CD4-positive, alpha-beta memory T cell (primary cell): Measurements from ENCODE around the gene GLIPR1L2. TPM values are rescaled to one million over a fixed set of nuclear protein-coding genes. Genes with fewer than 3 reads are reported as not detected.

ENCODE experiments used
- CTCF ChIA-PET: fragments of 350-600 bp; sonication (Branson Sonifier 250); formaldehyde crosslinking; loops from one replicate; lab custom pipeline; 2021; ENCODE audit warnings: inconsistent platforms; ENCODE audit not compliant: partially characterized antibody; lab: Charles Lee
- POLR2A ChIA-PET: fragments of 350-600 bp; sonication (Branson Sonifier 250); formaldehyde crosslinking; loops from one replicate; lab custom pipeline; 2021; ENCODE audit not compliant: partially characterized antibody; lab: Charles Lee
- DNase-seq, 5 donors: peaks; one replicate each; pipeline versions ENCODE4 v3.0.0 to v3.0.0-alpha.2; 2020 to 2022; ENCODE audit warnings: mixed read lengths in 1 of 5
- H3K27ac ChIP-seq: one replicate; pipeline ENCODE4 v1.7.0; 2013; ENCODE audit warnings: low read depth, low read length
- H3K27me3 ChIP-seq: 2 replicates; pipeline ENCODE4 v1.7.0; 2013; ENCODE audit warnings: mild to moderate bottlenecking, low read length, moderate library complexity; ENCODE audit not compliant: insufficient read depth
- H3K36me3 ChIP-seq: 2 replicates; pipeline ENCODE4 v1.7.0; 2013; ENCODE audit warnings: mild to moderate bottlenecking, low read length, moderate library complexity; ENCODE audit not compliant: insufficient read depth
- H3K4me1 ChIP-seq: 2 replicates; pipeline ENCODE4 v1.7.0; 2013; ENCODE audit warnings: mild to moderate bottlenecking, low read length, moderate library complexity; ENCODE audit not compliant: insufficient read depth
- H3K4me3 ChIP-seq, 2 donors: one replicate each; pipeline ENCODE4 v1.7.0; 2013; ENCODE audit warnings: low read length in 2 of 2, mild to moderate bottlenecking in 1 of 2
- H3K9me3 ChIP-seq, 2 donors: one replicate each; pipeline ENCODE4 v1.7.0; 2013; ENCODE audit warnings: low read length in 2 of 2, control low read depth in 1 of 2; ENCODE audit not compliant: control insufficient read depth in 1 of 2
- H3K27ac Mint-ChIP-seq, 7 donors: one replicate each; pipeline ENCODE4 v1.8.0; 2020 to 2021; ENCODE audit warnings: mixed read lengths in 7 of 7, mild to moderate bottlenecking in 6 of 7, inconsistent platforms in 3 of 7, moderate library complexity in 3 of 7
- H3K27me3 Mint-ChIP-seq, 2 donors: one replicate each; pipeline ENCODE4 v1.8.0; 2020 to 2021; ENCODE audit warnings: mixed read lengths in 2 of 2
- H3K36me3 Mint-ChIP-seq, 2 donors: one replicate each; pipeline ENCODE4 v1.8.0; 2020 to 2021; ENCODE audit warnings: mixed read lengths in 2 of 2, inconsistent platforms in 1 of 2, mild to moderate bottlenecking in 1 of 2
- H3K4me1 Mint-ChIP-seq, 4 donors: one replicate each; pipeline ENCODE4 v1.8.0; 2020 to 2021; ENCODE audit warnings: mixed read lengths in 4 of 4, mild to moderate bottlenecking in 1 of 4
- H3K4me3 Mint-ChIP-seq, 8 donors: one replicate each; pipeline ENCODE4 v1.8.0; 2020 to 2021; ENCODE audit warnings: mixed read lengths in 8 of 8, mild to moderate bottlenecking in 7 of 8, moderate library complexity in 6 of 8, inconsistent platforms in 3 of 8
- H3K9me3 Mint-ChIP-seq, 8 donors: one replicate each; pipeline ENCODE4 v1.8.0; 2020 to 2021; ENCODE audit warnings: mixed read lengths in 8 of 8, mild to moderate bottlenecking in 5 of 8, inconsistent platforms in 3 of 8, moderate library complexity in 1 of 8
- intact Hi-C: fragments of 100-400 bp; cut with micrococcal nuclease; formaldehyde crosslinking; loops from one replicate; pipeline ENCODE4 v1.15.1; 2023
- polyA plus RNA-seq, 2 donors: library from polyadenylated mRNA; unstranded; fragments of 300-500 nt; fragmentation: Illumina TruSeq; gene quantifications; one replicate each; pipeline ENCODE4 v1.2.3, GENCODE V29; 2021
- total RNA-seq, 2 experiments: library from RNA; stranded (reverse); gene quantifications; one replicate each; pipeline ENCODE4 v1.2.3, GENCODE V29; 2021

The GLIPR1L2 gene
- total and polyA plus RNA-seq, 4 experiments from 2014 or later = 0.47 to 2.5 (median 1.1) TPM

DNA sequence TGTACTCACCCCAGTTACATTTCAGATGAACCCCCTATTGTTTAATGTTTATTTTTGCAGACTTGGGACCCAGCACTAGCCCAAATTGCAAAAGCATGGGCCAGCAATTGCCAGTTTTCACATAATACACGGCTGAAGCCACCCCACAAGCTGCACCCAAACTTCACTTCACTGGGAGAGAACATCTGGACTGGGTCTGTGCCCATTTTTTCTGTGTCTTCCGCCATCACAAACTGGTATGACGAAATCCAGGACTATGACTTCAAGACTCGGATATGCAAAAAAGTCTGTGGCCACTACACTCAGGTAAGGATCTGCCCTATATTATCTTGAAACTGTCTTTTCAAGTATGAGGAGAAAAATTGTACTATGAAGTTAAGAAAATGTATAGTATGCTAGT, 90.9 kb downstream of the GLIPR1L2 start:
- Histone ChIP-seq H3K4me3 (peak overlapping the region; percentile 74 to 84), H3K9me3 (no peaks in the 10 kb centered on the region), H3K36me3 (peaks cover 4% of the 10 kb centered on the region), H3K27me3 (no peaks in the 10 kb centered on the region), H3K4me1 (peaks cover 89% of the 10 kb centered on the region), H3K27ac (peak overlapping the region; percentile 72)
- Mint-ChIP-seq H3K27ac (peak overlapping the region; percentile 98 to 100 (median 99)), H3K4me3 (peak overlapping the region; percentile 92 to 99 (median 97)), H3K36me3 (peaks cover 33 to 42% of the 10 kb centered on the region in 2 donors), H3K4me1 (peaks cover 68 to 88% (median 79%) of the 10 kb centered on the region in 4 donors), H3K9me3 (peaks cover 0 to 2% (median 0%) of the 10 kb centered on the region in 8 donors), H3K27me3 (peaks cover 0 to 2% of the 10 kb centered on the region in 2 donors)
- ChIA-PET POLR2A (interaction anchor here (1.2 to 14.1 kb wide), 10 partner anchors 12 to 603 kb away, joined by 5 to 204 read pairs (median 21); partner anchors contain the start of genes GLIPR1L2, KRR1, NAP1L1 and PHLDA1), CTCF (interaction anchor here (0.7 to 11.2 kb wide), 11 partner anchors 19 to 556 kb away, joined by 3 to 158 read pairs (median 13); partner anchors contain the start of genes GLIPR1L2 and KRR1)
- intact Hi-C loops = loop anchor here (2.0 kb wide), 3 partner anchors 17 to 549 kb away; partner anchors contain the start of gene PHLDA1
- DNase-seq = peak in 3 of 5 donors; percentile 26 to 34 (median 33)

Other genes starting within 250 kb of the GLIPR1L2 start
- not detected for gene KCNC2, start 181.2 kb upstream of the GLIPR1L2 start, total RNA-seq
- not detected for gene KCNC2, start 181.2 kb upstream of the GLIPR1L2 start, polyA plus RNA-seq
- gene CAPS2, start 60.8 kb upstream of the GLIPR1L2 start, total RNA-seq = 1 to 10 TPM; 5.8 to 6.2 TPM
- 1 to 10 TPM; 1.5 to 2.4 TPM for gene CAPS2, start 60.8 kb upstream of the GLIPR1L2 start, polyA plus RNA-seq
- not detected for gene GLIPR1L1, start 56.4 kb upstream of the GLIPR1L2 start, total RNA-seq
- not detected for gene GLIPR1L1, start 56.4 kb upstream of the GLIPR1L2 start, polyA plus RNA-seq
- 10 to 100 TPM; 96.1 to 99.8 TPM for gene GLIPR1, start 89.7 kb downstream of the GLIPR1L2 start, total RNA-seq
- 100 to 1,000 TPM; 159 to 222 TPM for gene GLIPR1, start 89.7 kb downstream of the GLIPR1L2 start, polyA plus RNA-seq
- 10 to 100 TPM; 60.7 to 65.0 TPM for gene KRR1, start 120.5 kb downstream of the GLIPR1L2 start, total RNA-seq
- 10 to 100 TPM; 51.2 to 66.1 TPM for gene KRR1, start 120.5 kb downstream of the GLIPR1L2 start, polyA plus RNA-seq